Endothelial cell of umbilical vein (primary cell): ENCODE measurements around the gene RAB36. TPM values are rescaled to one million over a fixed set of nuclear protein-coding genes. Genes with fewer than 3 reads are reported as not detected.

Experiments
- BruUV-seq: library from RNA; stranded (reverse); fragments of 400-500 nt; replicated peaks from 2 replicates; lab custom pipeline; 2021; lab: Mats Ljungman, UMichigan
- CTCF ChIA-PET: fragments of 300-600, 350-600 bp; sonication (Branson Sonifier 250); formaldehyde crosslinking; loops from one replicate; lab custom pipeline; 2021; ENCODE audit warnings: antibody characterized with exemption, inconsistent platforms; lab: Charles Lee
- POLR2A ChIA-PET: fragments of 300-600, 350-600 bp; sonication (Branson Sonifier 250); formaldehyde crosslinking; loops from one replicate; lab custom pipeline; 2021; ENCODE audit warnings: antibody characterized with exemption, inconsistent platforms; lab: Charles Lee
- DNase-seq: peaks from one replicate; pipeline ENCODE4 v3.0.0-alpha.2; 2011; ENCODE audit warnings: low read depth, low spot score
- FAIRE-seq: peaks from 2 replicates; lab custom pipeline; 2011; peaks lifted over from hg19 to GRCh38; lab: Jason Lieb, UNC
- H2AFZ ChIP-seq: 2 replicates; pipeline ENCODE4 v1.6.0; 2012; ENCODE audit warnings: low read depth, low read length, control low read depth, inconsistent platforms
- H3K27ac ChIP-seq: 2 replicates; pipeline ENCODE4 v1.5.1; 2011; ENCODE audit warnings: low read depth, mild to moderate bottlenecking, control low read depth, low read length, moderate library complexity; ENCODE audit not compliant: insufficient read depth
- H3K27me3 ChIP-seq, 2 experiments: 2 replicates each; pipeline versions ENCODE4 v1.6.0 to v1.6.1; 2011; ENCODE audit warnings: low read length in 2 of 2, mixed read lengths in 1 of 2; ENCODE audit not compliant: control insufficient read depth in 2 of 2, insufficient read depth in 2 of 2
- H3K36me3 ChIP-seq, 2 experiments: 2 replicates in 1 of 2; 3 replicates in 1 of 2; pipeline ENCODE4 v1.5.1; 2011; ENCODE audit warnings: low read length in 2 of 2, mild to moderate bottlenecking in 1 of 2, moderate library complexity in 1 of 2; ENCODE audit not compliant: control insufficient read depth in 2 of 2, insufficient read depth in 2 of 2; ENCODE audit errors: extremely low read depth in 1 of 2
- H3K4me1 ChIP-seq: 3 replicates; pipeline ENCODE4 v1.5.1; 2011; ENCODE audit warnings: mild to moderate bottlenecking, low read length; ENCODE audit not compliant: control insufficient read depth, insufficient read depth; ENCODE audit errors: extremely low read depth
- H3K4me2 ChIP-seq: 2 replicates; pipeline ENCODE4 v1.6.1; 2011; ENCODE audit warnings: low read length, control low read depth, mixed read lengths; ENCODE audit not compliant: insufficient read depth
- H3K4me3 ChIP-seq, 3 experiments: fragments of 200-600 bp in 1 of 3; sonication (generic), shearing (Covaris generic) in 1 of 3; replicated peaks in 1 of 3; 2 replicates each; pipeline ENCODE4 v1.5.1; 2011 to 2016; ENCODE audit warnings: control low read depth in 3 of 3, low read length in 3 of 3, mild to moderate bottlenecking in 2 of 3, inconsistent platforms in 1 of 3, low read depth in 1 of 3, moderate library complexity in 1 of 3; ENCODE audit not compliant: insufficient read depth in 1 of 3
- H3K79me2 ChIP-seq: 2 replicates; pipeline ENCODE4 v1.6.0; 2012; ENCODE audit warnings: low read length, inconsistent platforms; ENCODE audit not compliant: control insufficient read depth, insufficient read depth
- H3K9ac ChIP-seq: replicated peaks from 2 replicates; pipeline ENCODE3; 2011; ENCODE audit warnings: low read length, control low read depth; ENCODE audit not compliant: insufficient read depth; ENCODE audit errors: extremely low read depth
- H3K9me1 ChIP-seq: replicated peaks from 3 replicates; pipeline ENCODE4 v1.6.0; 2011; ENCODE audit warnings: mild to moderate bottlenecking, low read length; ENCODE audit not compliant: control insufficient read depth, insufficient read depth; ENCODE audit errors: extremely low read depth
- H3K9me3 ChIP-seq: replicated peaks from 2 replicates; pipeline ENCODE4 v1.5.1; 2012; ENCODE audit warnings: low read length, inconsistent platforms; ENCODE audit not compliant: control insufficient read depth, insufficient read depth
- H4K20me1 ChIP-seq: replicated peaks from 2 replicates; pipeline ENCODE3; 2011; ENCODE audit warnings: mild to moderate bottlenecking, low read length; ENCODE audit not compliant: control insufficient read depth, insufficient read depth; ENCODE audit errors: extremely low read depth
- EZH2 ChIP-seq: IDR thresholded peaks from 2 replicates; pipeline ENCODE4 v1.6.1; 2012; ENCODE audit warnings: borderline replicate concordance, low read depth, mild to moderate bottlenecking, moderate library complexity, low read length, inconsistent platforms; ENCODE audit not compliant: severe bottlenecking
- FOS ChIP-seq: IDR thresholded peaks from 2 replicates; pipeline ENCODE4 v1.6.1; 2011; ENCODE audit warnings: mild to moderate bottlenecking, low read length, moderate library complexity, borderline replicate concordance; ENCODE audit not compliant: insufficient read depth
- GATA2 ChIP-seq: IDR thresholded peaks from 2 replicates; pipeline ENCODE4 v1.7.0; 2011; ENCODE audit warnings: low read depth, mild to moderate bottlenecking, moderate library complexity, mixed read lengths, low read length; ENCODE audit not compliant: insufficient read length, insufficient read depth
- JUN ChIP-seq: IDR thresholded peaks from 2 replicates; pipeline ENCODE4 v1.6.1; 2011; ENCODE audit warnings: borderline replicate concordance, low read depth; ENCODE audit not compliant: insufficient read length, insufficient read depth
- MYC ChIP-seq: IDR thresholded peaks from one replicate; pipeline ENCODE4 v1.6.1; 2011; ENCODE audit warnings: mild to moderate bottlenecking, low read depth, low read length
- POLR2A ChIP-seq: IDR thresholded peaks from 2 replicates; pipeline ENCODE4 v1.6.1; 2012; ENCODE audit warnings: low read depth, mild to moderate bottlenecking, control low read depth, low read length
- POLR2AphosphoS5 ChIP-seq: IDR thresholded peaks from 2 replicates; pipeline ENCODE4 v1.6.1; 2012; ENCODE audit warnings: low read depth, mild to moderate bottlenecking, control low read depth, low read length, moderate library complexity; ENCODE audit not compliant: insufficient read depth
- dilution Hi-C: fragments of 300-500 bp; cut with MboI; formaldehyde crosslinking; loops from one replicate; pipeline ENCODE4 v1.15.0; 2019; ENCODE audit warnings: low sequenced_read_pairs; ENCODE audit not compliant: extremely low pct_ligation_motif_present
- intact Hi-C: fragments of 100-400 bp; cut with micrococcal nuclease; formaldehyde crosslinking; loops from one replicate; pipeline ENCODE4 v1.10.0; 2022
- polyA plus RNA-seq, 4 experiments: library from polyadenylated mRNA; depleted of rRNA in 3 of 4; stranded (reverse) in 3 of 4; unstranded in 1 of 4; fragments of >200 nt; gene quantifications; 2 replicates each; pipeline versions ENCODE4 v1.2.1 to v1.2.3, GENCODE V29; 2011 to 2012; ENCODE audit warnings: missing spikeins in 1 of 4
- total RNA-seq: library from RNA; stranded (reverse); gene quantifications from 2 replicates; pipeline ENCODE4 v1.2.3, GENCODE V29; 2021
- TF ChIP-seq, protein P1 (sequence below), 2 donors: IDR thresholded peaks; 1 replicate in 1 of 2; 2 replicates in 1 of 2; pipeline ENCODE4 v1.5.1; 2011; ENCODE audit warnings: low read length in 2 of 2, mild to moderate bottlenecking in 2 of 2, moderate library complexity in 2 of 2, control low read depth in 1 of 2, inconsistent platforms in 1 of 2, low read depth in 1 of 2; ENCODE audit not compliant: insufficient read depth in 1 of 2; ENCODE audit errors: extremely low read depth in 1 of 2
- TF ChIP-seq, protein P2 (sequence below): IDR thresholded peaks from 2 replicates; pipeline ENCODE4 v1.6.1; 2011; ENCODE audit not compliant: insufficient read depth, insufficient read length

RAB36 gene
- total and polyA plus RNA-seq, 2 donors (not counting 3 experiments of a cell fraction or from before 2014, with no cell fraction given) = 2.7 to 3.1 TPM

DNA sequence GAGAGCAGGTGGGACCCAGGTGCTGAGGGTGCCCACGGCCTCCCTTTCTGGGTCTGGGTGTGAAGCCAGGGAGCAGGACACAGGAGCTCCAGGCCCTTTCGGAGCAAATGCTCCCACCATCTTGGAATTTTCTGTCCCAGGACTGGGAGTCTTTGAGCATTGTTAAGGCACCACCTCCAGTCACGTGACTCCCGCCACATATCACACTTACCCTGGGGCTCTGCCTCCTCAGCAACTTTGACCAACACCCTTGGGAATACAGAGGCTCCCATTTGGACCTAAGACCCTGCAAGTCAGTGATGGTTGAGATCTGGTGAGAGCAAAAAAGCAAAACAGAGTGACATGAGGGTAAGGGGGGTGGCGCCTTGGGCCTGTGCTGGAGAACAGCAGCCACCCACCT, 39.4 kb upstream of the RAB36 start:
- Histone ChIP-seq H3K27me3 (no peaks in the 10 kb centered on the region), H3K27ac (no peak overlapping the region), H3K9me3 (no peaks in the 10 kb centered on the region), H3K4me3 (no peak overlapping the region), H3K36me3 (no peaks in the 10 kb centered on the region), H3K9ac (no peak overlapping the region), H3K79me2 (no peaks in the 10 kb centered on the region), H4K20me1 (no peaks in the 10 kb centered on the region), H3K9me1 (no peaks in the 10 kb centered on the region), H2AFZ (no peak overlapping the region), H3K4me1 (no peaks in the 10 kb centered on the region), H3K4me2 (no peak overlapping the region)
- dilution Hi-C loops (no loop called here), intact Hi-C loops (no loop called here)
- TF ChIP-seq POLR2AphosphoS5 = no peak
- TF ChIP-seq, protein P1, sequence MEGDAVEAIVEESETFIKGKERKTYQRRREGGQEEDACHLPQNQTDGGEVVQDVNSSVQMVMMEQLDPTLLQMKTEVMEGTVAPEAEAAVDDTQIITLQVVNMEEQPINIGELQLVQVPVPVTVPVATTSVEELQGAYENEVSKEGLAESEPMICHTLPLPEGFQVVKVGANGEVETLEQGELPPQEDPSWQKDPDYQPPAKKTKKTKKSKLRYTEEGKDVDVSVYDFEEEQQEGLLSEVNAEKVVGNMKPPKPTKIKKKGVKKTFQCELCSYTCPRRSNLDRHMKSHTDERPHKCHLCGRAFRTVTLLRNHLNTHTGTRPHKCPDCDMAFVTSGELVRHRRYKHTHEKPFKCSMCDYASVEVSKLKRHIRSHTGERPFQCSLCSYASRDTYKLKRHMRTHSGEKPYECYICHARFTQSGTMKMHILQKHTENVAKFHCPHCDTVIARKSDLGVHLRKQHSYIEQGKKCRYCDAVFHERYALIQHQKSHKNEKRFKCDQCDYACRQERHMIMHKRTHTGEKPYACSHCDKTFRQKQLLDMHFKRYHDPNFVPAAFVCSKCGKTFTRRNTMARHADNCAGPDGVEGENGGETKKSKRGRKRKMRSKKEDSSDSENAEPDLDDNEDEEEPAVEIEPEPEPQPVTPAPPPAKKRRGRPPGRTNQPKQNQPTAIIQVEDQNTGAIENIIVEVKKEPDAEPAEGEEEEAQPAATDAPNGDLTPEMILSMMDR (IDR thresholded peaks at IDR 0.05; ENCODE audit: extremely low read depth in 1 of 2, insufficient read depth in 1 of 2, low read depth in 1 of 2, low read length in 2 of 2) = no peak
- TF ChIP-seq JUN = no peak
- TF ChIP-seq GATA2 = no peak
- TF ChIP-seq FOS = no peak
- no peak for TF ChIP-seq MYC
- TF ChIP-seq, protein P2, sequence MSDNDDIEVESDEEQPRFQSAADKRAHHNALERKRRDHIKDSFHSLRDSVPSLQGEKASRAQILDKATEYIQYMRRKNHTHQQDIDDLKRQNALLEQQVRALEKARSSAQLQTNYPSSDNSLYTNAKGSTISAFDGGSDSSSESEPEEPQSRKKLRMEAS = no peak
- TF ChIP-seq POLR2A = no peak
- TF ChIP-seq EZH2 = no peak
- CTCF ChIA-PET = no interaction called here
- FAIRE-seq (no peak), DNase-seq (no peak)
- POLR2A ChIA-PET = no interaction called here
- BruUV-seq = no TSS peak
